NCI-H2227 (cell line): ENCODE data around the gene RSRC1.
"Not testable (repeated sequence)": the region's sequence is repeated elsewhere in the genome, so short reads cannot be mapped to it uniquely, and the experiment has no call there.

Experiments used
- DNase-seq: peaks from one replicate; lab custom pipeline; 2025; ENCODE audit not compliant: unreplicated experiment; lab: John Stamatoyannopoulos, UW

Gene RSRC1

DNA sequence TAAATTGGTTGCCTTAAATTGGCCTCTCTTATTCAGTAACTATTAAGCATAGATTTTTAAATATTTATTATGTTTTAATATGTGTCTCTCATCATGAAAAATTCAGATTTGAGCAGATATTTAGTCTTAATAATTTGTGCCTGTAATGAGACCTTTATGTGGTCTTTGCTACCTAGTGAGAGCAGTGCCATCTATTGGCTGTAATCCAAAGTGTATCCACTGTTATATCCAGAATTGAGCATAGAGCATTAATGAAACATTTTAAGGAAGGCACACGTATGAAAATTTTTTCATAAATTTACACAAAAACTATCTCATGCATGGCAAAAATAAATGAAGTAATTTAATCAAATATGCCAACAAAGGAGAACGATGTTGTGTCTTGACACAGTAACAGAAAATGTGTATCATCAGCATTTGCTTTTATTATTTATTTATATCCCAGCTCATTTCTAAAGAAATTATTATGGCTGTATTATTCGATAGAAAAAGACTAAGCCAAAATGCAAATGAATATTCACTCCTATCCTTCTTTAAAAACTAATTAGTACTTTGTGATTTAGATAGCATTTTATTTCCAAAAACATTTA lies 203.5 kb downstream of the RSRC1 start:
- peak; percentile 17 for DNase-seq

DNA sequence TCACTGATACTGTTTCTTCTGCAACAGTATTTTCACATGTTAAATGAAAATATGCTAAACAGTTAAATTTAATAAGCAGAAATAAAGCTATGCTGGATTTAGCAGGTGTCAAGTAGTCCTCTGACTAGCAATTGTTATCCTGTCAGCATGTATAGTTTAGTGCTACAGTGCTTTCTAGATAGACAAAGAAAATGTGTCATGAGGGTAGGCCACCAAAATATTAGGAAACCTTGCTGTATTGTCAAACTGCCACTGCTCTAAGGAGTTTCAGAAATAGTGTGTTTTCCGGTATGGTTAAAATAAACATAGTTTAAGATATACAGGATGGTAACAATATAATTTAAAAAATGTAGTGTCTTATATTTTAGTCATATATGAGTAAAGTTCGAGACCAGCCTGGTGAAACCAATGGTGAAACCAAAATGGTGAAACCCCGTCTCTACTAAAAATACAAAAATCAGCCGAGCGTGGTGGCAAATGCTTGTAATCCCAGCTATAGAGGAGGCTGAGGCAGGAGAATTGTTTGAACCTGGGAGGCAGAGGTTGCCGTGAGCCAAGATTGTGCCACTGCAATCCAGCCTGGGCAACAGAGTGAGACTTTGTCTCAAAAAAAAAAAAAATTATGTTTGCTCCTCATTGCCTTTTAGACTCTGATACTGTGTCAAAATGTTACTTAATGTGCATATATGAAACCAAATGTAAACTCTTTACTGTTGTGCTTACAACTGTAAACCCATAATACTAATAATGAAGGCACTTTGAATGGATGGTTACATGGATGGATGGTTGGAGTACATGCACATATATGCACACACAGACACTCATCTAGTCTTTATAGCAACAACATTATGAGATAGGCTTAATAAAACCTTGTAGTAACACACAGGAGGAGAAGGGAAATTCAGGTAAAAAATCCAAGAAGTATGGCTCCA lies 204.8 kb downstream of the RSRC1 start:
- DNase-seq = no peak

DNA sequence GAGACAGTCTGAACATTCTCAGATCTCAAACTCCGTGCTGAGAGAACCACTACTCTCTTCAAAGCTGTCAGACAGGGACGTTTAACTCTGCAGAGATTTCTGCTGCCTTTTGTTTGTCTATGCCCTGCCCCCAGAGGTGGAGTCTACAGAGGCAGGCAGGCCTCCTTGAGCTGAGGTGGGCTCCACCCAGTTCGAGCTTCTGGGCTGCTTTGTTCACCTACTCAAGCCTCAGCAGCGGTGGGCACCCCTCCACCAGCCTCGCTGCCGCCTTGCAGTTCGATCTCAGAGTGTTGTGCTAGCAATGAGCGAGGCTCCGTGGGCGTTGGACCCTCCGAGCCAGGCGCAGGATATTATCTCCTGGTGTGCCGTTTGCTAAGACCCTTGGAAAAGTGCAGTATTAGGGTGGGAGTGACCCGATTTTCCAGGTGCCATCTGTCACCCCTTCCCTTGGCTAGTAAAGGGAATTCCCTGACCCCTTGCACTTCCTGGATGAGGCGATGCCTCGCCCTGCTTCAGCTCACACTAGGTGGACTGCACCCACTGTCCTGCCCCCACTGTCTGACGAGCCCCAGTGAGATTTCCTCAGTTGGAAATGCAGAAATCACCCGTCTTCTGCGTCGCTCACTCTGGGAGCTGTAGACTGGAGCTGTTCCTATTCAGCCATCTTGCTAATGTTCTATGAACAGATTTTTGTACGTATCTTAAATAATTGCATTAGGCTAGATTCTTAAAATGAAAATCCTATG lies 220.0 kb downstream of the RSRC1 start:
- peak; percentile 55 for DNase-seq

DNA sequence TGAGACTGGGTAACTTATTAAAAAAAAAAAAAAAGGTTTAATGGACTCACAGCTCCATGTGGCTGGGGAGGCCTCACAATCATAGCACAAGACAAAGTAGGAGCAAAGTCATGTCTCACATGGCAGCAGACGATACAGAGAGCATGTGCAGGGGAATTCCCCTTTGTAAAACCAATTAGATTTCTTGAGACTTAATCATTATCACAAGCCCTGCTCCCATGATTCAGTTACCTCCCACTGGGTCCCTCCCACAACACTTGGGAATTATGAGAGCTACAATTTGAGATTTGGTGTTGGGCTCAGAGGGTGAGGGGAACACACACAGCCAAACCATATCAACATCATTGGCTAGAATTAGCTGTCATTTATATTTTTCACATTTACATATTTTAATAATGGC lies 221.0 kb downstream of the RSRC1 start:
- peak; percentile 4 for DNase-seq

DNA sequence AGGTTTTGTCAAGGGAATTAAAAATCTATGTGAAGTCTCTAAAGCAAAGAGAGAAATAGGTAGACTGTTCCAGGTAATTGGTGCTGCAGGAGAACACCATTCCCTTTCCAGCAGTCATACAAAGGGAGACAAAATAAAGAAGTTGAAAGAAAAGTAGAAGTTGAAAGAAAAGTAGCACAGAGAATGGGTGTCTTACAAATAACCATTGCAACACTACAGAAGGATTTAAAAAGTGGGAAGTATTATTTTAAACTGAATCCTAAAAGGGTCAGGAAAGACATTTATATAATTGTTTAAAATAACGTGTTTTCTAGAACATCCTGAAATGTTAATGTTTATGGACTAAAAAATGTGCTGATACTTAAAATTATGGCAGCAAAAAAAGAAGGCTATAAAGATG lies 223.8 kb downstream of the RSRC1 start:
- DNase-seq = no peak

DNA sequence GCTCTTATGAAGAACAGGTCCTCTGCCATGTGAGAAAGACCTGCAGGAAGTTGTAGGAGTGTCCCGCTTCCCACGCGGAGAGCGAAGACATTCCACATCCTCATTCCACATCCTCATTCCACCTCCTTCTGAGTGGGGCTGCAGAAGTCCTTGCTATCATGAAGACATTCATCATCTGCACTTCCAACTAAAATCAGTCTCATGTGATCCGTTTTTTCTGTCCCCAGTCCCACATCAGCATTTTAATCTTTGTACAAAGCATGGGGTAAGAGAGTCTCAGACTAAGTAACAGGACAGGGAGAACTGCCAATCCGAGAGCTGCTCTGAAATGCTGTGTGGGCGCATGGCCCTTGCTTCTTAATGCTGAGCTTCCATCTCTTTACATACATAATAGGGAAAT lies 227.2 kb downstream of the RSRC1 start:
- DNase-seq = no peak

DNA sequence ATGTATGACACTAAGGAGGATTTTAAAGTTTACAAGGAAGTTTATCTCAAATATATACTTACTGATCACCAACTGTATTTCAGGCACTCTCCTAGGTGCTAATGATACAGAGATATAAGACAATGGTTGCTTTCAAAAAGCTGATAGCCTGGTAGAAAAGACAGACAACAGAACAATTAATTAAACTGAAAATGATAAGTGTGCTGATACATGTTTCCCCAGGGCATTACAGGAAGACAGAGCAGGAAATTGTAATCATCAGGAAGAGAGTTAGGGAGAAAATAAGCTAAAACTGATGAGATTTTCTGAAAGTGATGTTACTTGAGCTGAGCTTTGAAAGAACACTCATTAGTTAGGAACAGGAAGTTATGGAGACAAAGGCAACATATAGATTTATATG lies 229.7 kb downstream of the RSRC1 start:
- no peak for DNase-seq

DNA sequence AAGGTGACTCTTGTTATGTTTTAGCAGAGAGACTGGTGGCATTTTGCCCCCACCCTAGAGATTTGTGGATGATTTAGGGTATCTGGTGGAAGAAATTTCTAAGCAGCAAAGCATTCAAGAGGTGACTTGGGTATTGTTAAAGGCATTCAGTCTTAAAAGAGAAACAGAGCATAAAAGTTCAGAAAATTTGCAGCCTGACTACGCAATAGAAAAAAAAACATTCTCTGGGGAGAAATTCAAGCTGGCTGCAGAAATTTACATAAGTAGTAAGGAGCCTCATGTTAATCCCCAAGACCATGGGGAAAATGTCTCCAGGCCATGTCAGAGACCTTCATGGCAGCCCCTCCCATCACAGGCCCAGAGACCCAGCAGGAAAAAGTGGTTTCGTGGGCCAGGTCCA lies 231.1 kb downstream of the RSRC1 start:
- not testable (repeated sequence) for DNase-seq

DNA sequence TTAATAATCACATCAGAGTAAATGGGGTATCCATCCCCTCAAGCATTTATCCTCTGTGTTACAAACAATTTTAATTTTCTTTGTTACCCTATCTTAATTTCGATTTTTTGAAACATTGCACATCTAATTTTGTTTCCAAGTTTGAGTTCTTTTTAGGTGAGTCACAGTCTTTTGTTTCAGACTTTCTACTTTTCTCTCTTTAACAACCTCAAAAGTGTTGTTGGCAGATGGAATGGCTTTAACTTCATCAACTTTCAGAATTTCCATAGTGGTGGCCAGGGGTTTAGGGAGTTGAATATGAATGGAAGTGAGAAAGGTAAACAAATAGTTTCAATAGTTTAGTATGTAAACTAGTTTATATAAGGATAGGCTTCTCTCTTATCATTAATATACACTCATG lies 238.1 kb downstream of the RSRC1 start:
- DNase-seq = no peak

DNA sequence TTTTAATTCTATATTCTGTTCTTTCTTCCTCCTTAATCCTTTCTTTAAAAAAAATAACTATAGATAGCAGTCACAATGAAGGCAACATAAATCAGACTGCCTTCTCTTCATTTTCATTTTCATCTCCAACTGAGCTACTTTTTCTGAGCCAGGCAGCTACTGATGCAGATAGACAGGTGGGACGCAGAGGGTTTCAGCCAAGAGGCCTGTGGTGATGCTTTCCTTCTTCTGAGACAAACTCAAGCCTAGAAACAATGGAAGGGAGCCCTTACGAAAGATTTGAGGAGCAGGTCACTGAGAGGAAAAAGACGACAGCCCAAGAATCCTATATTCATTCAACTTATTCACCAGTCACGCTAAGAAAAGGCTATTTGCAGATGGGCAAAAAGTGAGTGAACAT lies 241.1 kb downstream of the RSRC1 start:
- no peak for DNase-seq

DNA sequence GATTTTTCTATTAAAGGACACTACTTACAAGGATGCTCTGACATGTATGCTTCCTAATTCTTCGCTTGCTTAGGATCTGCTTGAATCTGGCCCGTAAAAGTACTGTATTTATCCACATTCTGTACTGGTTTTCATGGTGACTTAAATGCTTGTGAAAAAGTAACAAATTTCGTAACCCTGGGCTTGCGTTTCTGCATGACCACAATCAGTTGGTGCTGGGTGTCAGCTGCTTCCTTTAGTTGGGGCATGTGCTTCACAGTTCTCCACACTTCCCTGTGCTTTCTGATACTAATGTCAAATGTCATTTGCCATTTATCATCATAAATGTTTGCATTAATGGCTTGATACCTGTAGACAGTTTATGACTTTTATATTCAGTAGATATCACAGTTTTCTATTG lies 242.7 kb downstream of the RSRC1 start:
- DNase-seq = no peak

DNA sequence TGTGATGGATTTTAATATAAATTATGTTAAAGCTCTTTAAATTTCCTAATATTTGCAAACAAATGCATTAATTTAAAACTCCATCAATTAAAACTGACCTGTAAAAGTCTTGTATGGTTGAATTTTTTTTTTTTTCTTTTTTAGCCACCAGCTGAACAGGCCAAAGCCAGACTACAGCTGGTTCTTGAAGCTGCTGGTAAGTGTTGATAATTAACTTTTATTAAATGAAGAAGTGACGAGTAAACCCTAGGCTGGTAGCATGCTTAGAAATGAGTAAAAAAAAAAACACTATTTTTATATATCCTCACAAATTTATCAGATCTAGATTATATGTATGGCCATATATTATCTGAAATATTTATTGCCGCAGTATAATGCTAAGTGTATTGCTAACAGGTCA lies 244.8 kb downstream of the RSRC1 start:
- DNase-seq = no peak

DNA sequence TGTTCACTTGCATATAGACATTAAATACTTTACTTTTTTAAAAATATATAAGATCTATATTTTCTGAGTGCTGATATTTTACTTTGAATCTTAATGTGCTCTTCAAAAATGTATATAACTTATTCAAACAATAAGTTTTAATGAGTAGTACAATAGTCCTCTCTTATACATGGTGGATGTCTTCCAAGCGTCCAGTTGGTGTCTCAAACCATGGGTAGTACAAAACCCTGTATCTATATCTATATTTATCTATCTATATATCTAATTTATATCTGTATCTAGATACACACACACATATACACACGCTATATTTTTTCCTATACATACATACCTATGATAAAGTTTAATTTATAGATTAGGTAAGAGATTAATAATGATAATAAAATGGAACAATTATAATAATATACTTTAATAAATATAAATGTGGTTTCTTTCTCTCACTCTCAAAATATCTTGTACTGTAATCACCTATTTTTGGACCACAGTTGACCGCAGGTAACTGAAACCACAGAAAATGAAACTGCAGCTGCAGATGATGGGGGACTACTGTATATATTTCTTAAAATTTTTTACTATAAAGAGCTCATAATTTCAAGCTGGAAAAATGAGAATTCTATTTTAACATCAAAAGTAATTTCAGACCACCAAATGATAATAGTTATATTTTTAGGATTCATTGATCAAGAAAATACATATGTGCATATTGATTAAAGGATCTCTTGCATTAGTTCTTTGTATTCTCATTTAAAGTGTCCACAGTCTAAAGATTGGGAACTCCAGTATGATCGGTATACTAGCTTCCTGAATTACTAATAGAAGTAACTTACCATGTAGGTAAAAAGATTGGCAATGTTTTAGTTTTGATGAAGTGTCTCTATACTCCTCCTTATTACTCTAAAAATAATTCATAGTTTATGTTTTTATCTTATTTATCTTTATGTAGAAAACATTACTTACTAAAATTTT lies 246.0 kb downstream of the RSRC1 start:
- DNase-seq = no peak

DNA sequence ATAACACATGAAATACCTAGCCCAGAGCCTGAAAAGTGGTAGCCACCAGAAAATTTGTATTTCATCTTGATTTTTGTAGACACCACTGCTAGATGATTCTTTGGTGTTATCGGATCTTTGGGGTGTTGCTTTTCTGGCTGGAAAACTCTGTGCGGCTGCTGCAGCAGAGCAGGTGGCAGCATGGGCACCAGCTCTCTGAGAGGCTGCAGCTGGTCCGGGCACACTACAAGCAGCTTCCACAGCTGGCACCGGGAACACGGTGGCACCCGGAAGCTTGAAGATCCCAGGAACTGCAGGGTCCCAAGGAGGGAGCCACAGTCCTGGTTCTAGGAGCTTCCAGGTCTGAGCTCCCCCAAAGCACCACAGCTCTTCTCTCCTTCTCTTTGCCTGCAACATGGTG lies 249.4 kb downstream of the RSRC1 start:
- DNase-seq = no peak

DNA sequence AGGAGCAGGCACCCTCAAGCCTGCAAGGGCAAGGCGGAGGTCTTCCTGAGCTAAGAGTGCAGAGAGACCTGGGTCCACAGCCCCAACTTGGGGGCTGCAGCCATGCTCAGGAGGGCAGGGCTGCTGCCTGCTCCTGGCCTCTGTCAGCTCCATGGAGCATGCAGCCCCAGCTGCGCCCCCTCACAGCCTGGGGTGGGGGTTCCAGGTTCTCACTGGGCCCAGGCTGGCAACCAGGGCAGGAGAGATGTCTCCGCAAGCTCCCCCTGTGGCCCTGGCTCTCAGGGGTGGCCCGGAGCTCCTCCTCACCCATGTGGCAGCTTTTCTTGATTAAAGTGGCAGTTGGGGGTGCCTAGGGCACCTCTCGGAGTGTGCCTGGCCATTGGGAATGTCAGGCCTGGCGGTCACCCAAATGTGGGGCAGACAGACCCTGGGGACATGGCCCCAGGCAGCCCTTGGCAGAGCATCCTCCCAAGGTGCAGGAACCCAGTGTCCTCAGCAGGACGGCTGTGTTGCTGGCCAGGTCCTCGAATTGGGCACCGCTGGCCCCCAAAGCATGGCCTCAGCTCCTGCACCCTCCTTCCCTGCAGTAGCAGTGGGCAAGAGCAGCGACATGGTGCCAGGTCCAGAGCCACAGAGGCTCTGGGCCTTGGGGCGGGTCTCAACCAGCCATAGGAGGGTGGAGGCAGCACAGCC lies 251.0 kb downstream of the RSRC1 start:
- no peak for DNase-seq

DNA sequence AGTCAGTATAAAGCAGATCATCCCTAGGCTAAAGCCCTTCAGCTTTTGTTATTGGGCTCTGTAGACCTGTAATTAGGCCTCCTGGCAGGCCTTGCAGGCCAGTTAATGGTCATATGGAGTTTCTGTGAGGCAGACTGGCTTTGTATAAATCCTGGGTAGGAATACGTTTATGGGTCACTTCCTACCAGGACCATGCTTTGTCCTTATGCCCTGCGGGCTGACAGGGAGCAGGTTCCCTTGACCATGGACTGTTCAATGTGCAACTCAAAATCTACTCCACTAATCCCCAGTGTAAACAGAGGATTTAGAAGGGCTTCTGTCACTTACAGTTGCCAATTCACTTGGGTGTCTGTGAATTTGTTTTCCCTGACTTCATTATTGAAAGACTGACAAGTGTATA lies 258.4 kb downstream of the RSRC1 start:
- DNase-seq = peak; percentile 40

DNA sequence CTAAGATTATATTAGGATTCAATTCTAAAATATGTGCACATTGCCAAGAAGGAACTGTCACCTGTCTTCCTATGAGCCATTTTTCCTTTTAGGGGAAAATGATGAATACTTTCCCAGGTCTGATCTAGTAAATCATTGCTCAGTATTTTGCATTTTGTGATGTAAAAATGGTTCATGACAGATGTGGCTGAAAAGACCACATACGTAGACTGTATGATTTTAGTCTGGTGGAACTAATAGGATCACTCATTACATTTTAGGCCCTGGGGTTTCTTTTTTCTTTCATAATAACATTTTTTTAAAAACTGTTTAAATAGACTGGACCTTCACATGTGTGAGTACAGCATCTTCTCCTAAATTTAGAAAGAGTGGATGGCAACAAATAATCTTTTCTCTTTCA lies 259.4 kb downstream of the RSRC1 start:
- no peak for DNase-seq

DNA sequence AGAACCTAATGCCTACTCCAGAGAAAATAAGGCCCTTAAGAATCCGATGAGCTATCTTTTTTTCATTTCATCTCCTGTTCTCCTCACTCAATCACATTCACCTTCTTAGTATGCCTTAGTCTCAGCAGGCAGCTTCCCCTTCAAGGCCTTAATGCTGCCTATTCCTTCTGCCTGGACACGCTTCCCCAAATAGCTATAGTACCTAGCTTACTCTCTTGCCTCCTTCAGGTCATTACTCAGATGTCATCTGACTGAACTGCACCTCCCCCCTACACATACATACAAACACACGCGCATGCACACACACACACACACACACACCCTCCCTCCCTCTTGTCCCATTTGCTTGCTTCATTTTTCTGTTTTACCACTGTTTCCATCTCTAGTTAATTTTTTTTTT lies 269.6 kb downstream of the RSRC1 start:
- no peak for DNase-seq

DNA sequence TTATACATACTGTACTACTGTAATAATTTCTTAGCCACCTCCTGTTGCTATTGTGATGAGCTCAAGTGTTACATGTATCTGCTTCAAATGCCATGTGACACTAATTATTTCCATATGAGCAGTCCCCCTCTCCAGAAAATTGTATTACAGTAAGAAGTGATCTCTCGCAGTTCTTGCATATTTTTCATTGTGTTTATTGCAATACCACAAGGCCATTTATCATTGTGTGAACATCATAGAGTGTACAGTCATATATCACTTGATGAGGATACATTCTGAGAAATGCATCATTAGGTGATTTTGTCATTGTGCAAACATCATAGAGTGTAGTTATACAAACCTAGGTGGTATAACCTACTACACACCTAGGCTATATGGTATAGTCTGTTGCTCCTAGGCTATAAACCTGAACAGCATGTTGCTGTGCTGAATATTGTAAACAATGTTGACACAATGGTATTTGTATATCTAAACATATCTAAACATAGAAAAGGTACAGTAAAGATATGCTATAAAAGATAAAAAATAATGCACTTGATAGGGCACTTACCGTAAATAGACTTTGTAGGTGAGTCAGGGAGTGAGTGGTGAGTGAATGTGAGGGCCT lies 271.5 kb downstream of the RSRC1 start:
- DNase-seq = no peak

DNA sequence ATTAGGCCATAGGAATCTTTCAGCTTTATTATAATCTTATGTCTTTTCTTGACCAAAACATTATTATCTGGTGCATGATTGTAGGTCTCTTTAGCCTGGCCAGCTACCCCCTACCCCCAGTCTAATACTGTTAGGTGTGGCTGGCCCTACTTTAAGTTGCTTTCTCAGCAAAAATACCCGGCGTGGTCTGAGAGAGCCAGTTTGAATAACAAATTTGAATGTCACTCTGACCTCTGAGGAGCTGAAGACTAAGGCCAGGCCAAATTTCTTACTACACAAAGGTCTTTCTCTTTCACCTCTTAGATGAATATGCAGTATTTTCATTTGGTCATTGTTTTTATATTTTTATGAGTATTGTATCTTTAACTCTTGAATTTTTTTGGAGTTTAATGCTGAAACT lies 272.6 kb downstream of the RSRC1 start:
- no peak for DNase-seq
